GM19438 (cell line): ENCODE results near the gene PARD3.
"Not testable (repeated sequence)": the region's sequence is repeated elsewhere in the genome, so short reads cannot be mapped to it uniquely, and the experiment has no call there.

Experiments used
- ATAC-seq: cut with Tn5 transposase; IDR thresholded peaks from one replicate; pipeline ENCODE4 v1.9.1; 2021; ENCODE audit warnings: low read depth; ENCODE audit not compliant: unreplicated experiment

PARD3 gene

DNA sequence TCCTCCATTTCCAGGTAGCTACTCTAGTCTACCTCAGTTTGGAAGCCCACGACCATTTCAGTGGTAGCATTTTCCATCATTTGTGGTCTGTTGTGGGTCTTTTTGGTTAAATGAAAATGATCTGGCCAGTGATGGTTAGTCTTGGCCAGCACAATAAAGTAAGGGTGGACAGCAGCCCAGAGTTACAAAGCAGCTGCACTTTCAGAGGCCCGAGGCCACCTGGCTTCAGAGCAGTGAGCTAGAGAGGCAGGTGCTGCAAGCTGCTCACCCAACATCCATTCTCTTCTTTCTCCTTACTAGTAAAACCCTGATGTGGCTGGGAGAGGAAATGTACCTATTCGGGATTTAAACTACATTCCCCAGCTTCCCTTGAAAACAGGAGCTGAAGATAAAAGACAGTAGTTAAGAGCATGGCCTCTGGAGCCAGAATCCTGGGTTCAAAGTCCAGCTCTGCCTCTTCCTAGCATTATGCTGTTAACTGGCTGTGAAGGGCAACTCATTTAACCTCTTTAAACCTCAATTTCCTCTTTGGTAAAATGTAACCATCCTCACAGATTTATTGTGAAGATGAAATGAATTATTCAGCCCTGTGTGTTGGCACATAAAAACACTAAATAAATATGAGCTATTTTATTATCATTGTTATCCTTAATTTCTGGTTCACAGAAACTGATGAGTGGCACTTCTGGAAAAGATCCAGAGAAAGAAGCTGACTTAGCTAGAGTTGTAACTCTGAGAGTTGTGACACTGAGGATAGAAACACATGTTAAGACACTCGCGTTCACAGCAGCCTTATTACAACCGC, 517.4 kb downstream of the PARD3 start:
- ATAC-seq = no peak

- ATAC-seq = no peak
Observed at GRCh38 chr10:34295142-34295548, 520.0 kb downstream of the PARD3 start.

GRCh38 chr10:34294137-34294536, 521.0 kb downstream of the PARD3 start:
- ATAC-seq = no peak

DNA sequence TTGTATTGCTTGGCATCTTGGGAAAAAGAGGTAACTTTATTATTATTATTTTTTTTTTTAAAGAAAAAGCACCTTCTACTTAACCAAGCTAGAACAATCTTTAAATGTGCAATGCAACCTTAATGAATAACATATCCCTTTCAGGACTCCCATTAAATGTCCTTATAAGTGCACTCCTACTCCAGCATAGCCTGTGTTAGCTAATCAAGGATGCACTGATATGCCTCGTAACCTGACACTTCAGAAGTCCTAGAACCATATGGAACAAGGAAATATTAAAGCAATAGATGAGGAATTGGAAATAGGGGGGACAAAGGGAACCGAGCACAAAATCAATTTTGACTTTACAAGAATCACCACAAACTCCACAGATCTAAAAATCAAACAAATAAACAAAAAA, 522.4 kb downstream of the PARD3 start:
- no peak for ATAC-seq

- no peak for ATAC-seq
Observed at GRCh38 chr10:34292194-34292565, 522.9 kb downstream of the PARD3 start.

- peak; percentile 79 for ATAC-seq
Observed at GRCh38 chr10:34291466-34292193, 523.5 kb downstream of the PARD3 start.

GRCh38 chr10:34290412-34291081, 524.5 kb downstream of the PARD3 start:
- ATAC-seq = no peak

- ATAC-seq = no peak
Observed at GRCh38 chr10:34288634-34289033, 526.5 kb downstream of the PARD3 start.

GRCh38 chr10:34286136-34286739, 528.9 kb downstream of the PARD3 start:
- ATAC-seq = no peak

DNA sequence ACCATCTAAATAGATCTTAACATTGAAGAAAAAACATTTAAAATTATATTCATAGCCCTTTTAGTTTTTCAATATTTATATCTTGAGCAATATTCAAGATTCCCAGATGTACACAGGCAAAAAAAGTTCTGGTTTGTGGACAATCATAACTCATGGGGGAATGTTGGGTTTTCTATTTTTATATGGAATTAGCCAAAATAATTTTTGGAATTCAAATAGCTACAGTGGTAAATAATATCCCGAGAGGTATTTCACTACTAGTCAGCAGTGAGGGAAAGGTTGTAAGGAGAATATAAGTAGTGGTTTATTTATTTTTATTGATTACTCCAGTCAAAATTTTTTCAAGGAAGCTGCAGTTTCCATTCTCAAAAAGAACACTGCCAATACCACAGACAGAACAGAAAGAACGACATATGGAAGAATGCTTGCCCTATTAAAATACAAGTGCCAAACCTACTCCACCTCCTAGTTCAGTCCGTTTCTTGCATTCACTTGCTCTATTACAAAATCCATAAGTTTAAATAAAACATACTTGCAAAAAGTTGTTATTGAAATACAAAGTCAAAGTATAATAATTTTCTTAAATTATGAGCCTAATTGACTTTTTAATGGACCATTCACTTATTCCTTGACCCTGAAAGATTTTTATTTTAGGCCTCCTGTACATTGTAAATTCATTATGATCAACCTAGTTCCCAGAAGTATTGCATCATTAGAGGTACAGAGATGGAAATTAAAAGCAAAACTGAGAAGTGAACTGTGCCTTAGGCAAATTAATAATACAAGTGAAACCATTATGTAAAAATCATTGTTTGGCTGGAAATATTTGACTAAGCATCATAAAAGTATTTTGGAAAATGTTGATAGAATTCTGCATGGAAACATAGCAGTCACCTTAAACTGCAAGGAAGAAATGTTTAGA, 533.2 kb downstream of the PARD3 start:
- no peak for ATAC-seq

DNA sequence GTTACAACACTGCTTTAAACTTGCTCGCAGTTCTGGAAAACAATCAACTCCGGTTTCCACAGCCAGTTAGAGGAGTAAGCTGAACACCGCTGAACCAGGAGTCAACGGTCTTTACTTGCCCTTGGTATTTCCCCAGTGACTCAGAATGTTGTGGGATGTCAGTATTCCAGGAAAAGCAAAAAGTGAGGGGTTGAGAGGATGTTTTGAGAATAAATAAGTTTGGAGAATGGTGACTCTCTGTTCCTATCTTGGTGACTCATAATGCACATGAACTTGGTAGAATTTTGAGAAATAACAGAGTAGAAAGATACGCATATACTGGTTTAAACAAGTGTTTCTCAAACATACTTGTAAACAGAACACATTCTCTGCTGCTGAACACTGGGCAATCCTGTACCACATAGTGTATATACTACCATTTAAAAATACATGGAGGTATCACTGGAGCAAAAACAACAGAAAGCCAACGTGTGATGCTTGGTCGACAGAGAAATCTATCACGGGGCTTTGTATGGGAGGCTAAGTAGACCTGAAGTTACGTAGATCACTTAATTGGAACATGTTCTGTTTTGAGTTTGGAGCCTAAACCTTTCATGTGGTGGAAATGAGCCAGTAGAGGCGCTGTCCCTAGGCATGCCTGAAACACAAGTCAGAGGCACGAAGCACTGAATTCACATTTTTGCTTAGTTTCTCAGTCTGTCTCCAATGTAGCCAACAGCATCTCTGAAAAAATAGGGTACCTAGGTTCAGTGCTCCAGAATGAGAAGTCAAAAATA, 534.3 kb downstream of the PARD3 start:
- no peak for ATAC-seq

GRCh38 chr10:34275626-34276130, 539.4 kb downstream of the PARD3 start:
- no peak for ATAC-seq

- ATAC-seq = no peak
Observed at GRCh38 chr10:34274906-34275305, 540.2 kb downstream of the PARD3 start.

GRCh38 chr10:34273340-34273739, 541.8 kb downstream of the PARD3 start:
- no peak for ATAC-seq

DNA sequence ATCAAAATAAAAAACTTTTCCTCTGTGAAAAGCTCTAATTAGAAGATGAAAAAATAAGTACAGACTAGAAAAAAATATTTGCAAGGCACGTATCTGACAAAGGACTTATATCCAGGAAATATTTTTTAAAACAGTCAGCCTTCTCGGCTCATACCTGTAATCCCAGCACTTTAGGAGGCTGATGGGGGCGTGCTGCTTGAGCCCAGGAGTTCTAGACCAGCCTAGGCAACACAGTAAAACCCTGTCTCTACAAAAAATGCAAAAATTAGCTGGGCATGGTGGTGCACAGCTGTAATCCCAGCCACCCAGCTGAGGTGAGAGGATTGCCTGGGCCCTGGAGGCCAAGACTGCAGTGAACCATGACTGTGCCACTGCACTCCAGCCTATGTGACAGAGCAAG, 542.8 kb downstream of the PARD3 start:
- ATAC-seq = no peak

DNA sequence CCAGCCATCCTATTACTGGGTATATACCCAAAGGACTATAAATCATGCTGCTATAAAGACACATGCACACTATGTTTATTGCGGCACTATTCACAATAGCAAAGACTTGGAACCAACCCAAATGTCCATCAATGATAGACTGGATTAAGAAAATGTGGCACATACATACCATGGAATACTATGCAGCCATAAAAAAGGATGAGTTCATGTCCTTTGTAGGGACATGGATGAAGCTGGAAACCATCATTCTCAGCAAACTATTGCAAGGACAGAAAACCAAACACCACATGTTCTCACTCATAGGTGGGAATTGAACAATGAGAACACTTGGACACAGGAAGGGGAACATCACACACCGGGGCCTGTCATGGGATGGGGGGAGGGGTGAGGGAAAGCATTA, 546.7 kb downstream of the PARD3 start:
- ATAC-seq = not testable (repeated sequence)

GRCh38 chr10:34262985-34263384, 552.1 kb downstream of the PARD3 start:
- no peak for ATAC-seq

DNA sequence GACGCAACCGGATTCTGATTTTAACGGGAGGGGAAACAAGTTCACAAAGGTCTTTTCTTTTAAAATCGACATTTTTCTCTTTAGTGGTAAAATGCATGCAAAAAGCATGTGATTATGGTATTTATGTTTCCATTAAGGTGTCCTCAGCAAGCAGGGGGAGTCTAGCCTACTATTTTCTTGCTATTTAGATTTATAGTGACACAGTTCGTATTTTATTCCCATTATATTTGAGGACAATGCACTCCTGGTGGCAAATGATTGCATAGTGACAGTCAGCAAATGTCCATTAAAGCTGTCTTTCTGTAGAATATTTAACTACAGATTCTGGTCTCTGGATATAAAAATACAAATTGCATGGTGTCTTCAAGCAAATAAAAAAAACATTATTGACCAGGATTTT, 554.2 kb downstream of the PARD3 start:
- no peak for ATAC-seq

GRCh38 chr10:34256216-34256615, 558.9 kb downstream of the PARD3 start:
- ATAC-seq = no peak
